Fibroblast of skin of right quadriceps (primary cell): ENCODE measurements around the gene PGM1.

Experiments
- DNase-seq: peaks from one replicate; pipeline ENCODE4 v3.0.0-alpha.2; 2013

Gene PGM1

GRCh38 chr1:63705078-63705477, 111.9 kb downstream of the PGM1 start:
- no peak for DNase-seq

GRCh38 chr1:63709267-63709828, 116.1 kb downstream of the PGM1 start:
- DNase-seq: no peak
